HG03354 (cell line): ENCODE measurements around the gene EPB41L4B.
"Not testable (repeated sequence)": the region's sequence is repeated elsewhere in the genome, so short reads cannot be mapped to it uniquely, and the experiment has no call there.

Experiments used
- ATAC-seq: cut with Tn5 transposase; IDR thresholded peaks from one replicate; pipeline ENCODE4 v1.9.1; 2021; ENCODE audit warnings: mild to moderate bottlenecking; ENCODE audit not compliant: unreplicated experiment, poor library complexity, severe bottlenecking

The EPB41L4B gene

GRCh38 chr9:109143881-109144562 is 176.8 kb downstream of the EPB41L4B start:
- peak; percentile 100 for ATAC-seq

GRCh38 chr9:109141375-109141774 is 179.5 kb downstream of the EPB41L4B start:
- no peak for ATAC-seq

GRCh38 chr9:109139851-109140250 is 181.0 kb downstream of the EPB41L4B start:
- no peak for ATAC-seq

- no peak for ATAC-seq
Measured at GRCh38 chr9:109138421-109138820, 182.4 kb downstream of the EPB41L4B start.

- no peak for ATAC-seq
Measured at GRCh38 chr9:109134167-109134578, 186.7 kb downstream of the EPB41L4B start.

GRCh38 chr9:109133533-109133932 is 187.3 kb downstream of the EPB41L4B start:
- no peak for ATAC-seq

- ATAC-seq: no peak
Measured at GRCh38 chr9:109132567-109133021, 188.3 kb downstream of the EPB41L4B start.

- ATAC-seq: no peak
Measured at GRCh38 chr9:109129470-109130197, 191.2 kb downstream of the EPB41L4B start.

GRCh38 chr9:109126671-109127070 is 194.2 kb downstream of the EPB41L4B start:
- not testable (repeated sequence) for ATAC-seq

- no peak for ATAC-seq
Measured at GRCh38 chr9:109124121-109124520, 196.7 kb downstream of the EPB41L4B start.

- no peak for ATAC-seq
Measured at GRCh38 chr9:109122726-109123621, 197.9 kb downstream of the EPB41L4B start.
